Measurements from ENCODE around the gene RTN3. TPM values are rescaled to one million over a fixed set of nuclear protein-coding genes. Genes with fewer than 3 reads are reported as not detected.

Gene RTN3
- total RNA-seq, 2 experiments from 2014 or later, result 44.7 to 46.2 TPM

GRCh38 chr11:63791495-63792167 lies 110.3 kb downstream of the RTN3 start:
- POLR2A ChIA-PET, result no interaction called here
- CTCF ChIA-PET, result no interaction called here

GRCh38 chr11:63793161-63793560 lies 111.9 kb downstream of the RTN3 start:
- ChIA-PET POLR2A (no interaction called here), CTCF (no interaction called here)

GRCh38 chr11:63795066-63795465 lies 113.8 kb downstream of the RTN3 start:
- ChIA-PET POLR2A (no interaction called here), CTCF (no interaction called here)

- ChIA-PET CTCF (no interaction called here), POLR2A (no interaction called here)
Measured at GRCh38 chr11:63800921-63801320, 119.6 kb downstream of the RTN3 start.

GRCh38 chr11:63802637-63803414 lies 121.5 kb downstream of the RTN3 start:
- POLR2A ChIA-PET, result no interaction called here

GRCh38 chr11:63804259-63804658 lies 123.0 kb downstream of the RTN3 start:
- CTCF ChIA-PET, result no interaction called here
- POLR2A ChIA-PET, result no interaction called here

More at GRCh38 chr11:63802637-63803414, 121.5 kb downstream of the RTN3 start:
- CTCF ChIA-PET, result interaction anchor here (1.1 to 1.2 kb wide), 2 partner anchors 34 to 143 kb away, joined by 3 read pairs; no protein-coding TSS in a partner anchor

- POLR2A ChIA-PET, result no interaction called here
Measured at GRCh38 chr11:63805844-63806415, 124.6 kb downstream of the RTN3 start.

More at GRCh38 chr11:63805844-63806415, 124.6 kb downstream of the RTN3 start:
- CTCF ChIA-PET, result no interaction called here

Other genes starting within 250 kb of the RTN3 start
- under 1 TPM; 0.25 to 0.40 TPM for gene PLAAT5, start 190.3 kb upstream of the RTN3 start, total RNA-seq
- not detected for gene LGALS12, start 175.4 kb upstream of the RTN3 start, total RNA-seq
- gene PLAAT4, start 144.7 kb upstream of the RTN3 start, total RNA-seq, result 1 to 10 TPM; 7.4 to 9.9 TPM
- under 1 TPM in 1 of 2 experiments, not detected in 1; 0.30 TPM for gene PLAAT2, start 118.1 kb upstream of the RTN3 start, total RNA-seq
- gene PLAAT3, start 67.1 kb upstream of the RTN3 start, total RNA-seq, result 10 to 100 TPM; 13.8 to 14.7 TPM
- 10 to 100 TPM; 34.9 TPM for gene ATL3, start 10.1 kb upstream of the RTN3 start, total RNA-seq
- gene ZFTA, start 87.3 kb downstream of the RTN3 start, total RNA-seq, result 1 to 10 TPM; 6.2 to 6.8 TPM
- 10 to 100 TPM; 46.1 to 49.7 TPM for gene SPINDOC, start 132.0 kb downstream of the RTN3 start, total RNA-seq
- gene MARK2, start 157.6 kb downstream of the RTN3 start, total RNA-seq, result 10 to 100 TPM; 31.5 to 33.5 TPM
- under 1 TPM; 0.36 to 0.48 TPM for gene RCOR2, start 235.7 kb downstream of the RTN3 start, total RNA-seq

Measured in activated CD8-positive, alpha-beta memory T cell treated with anti-CD3 and anti-CD28 coated beads for 36 hours (primary cell).